Stimulated activated CD4-positive, alpha-beta T cell treated with anti-CD3 and anti-CD28 coated beads, Interleukin-1b, Interleukin-23, amount 100 ng/mL, for 4 hours (primary cell): Measurements from ENCODE around the gene EPHB2.

Experiments
- DNase-seq, 2 donors: peaks; one replicate each; pipeline ENCODE4 v3.0.0-alpha.2; 2020; ENCODE audit warnings: low read depth in 2 of 2

The EPHB2 gene

GRCh38 chr1:22880174-22880601, 169.5 kb downstream of the EPHB2 start:
- no peak for DNase-seq

DNA sequence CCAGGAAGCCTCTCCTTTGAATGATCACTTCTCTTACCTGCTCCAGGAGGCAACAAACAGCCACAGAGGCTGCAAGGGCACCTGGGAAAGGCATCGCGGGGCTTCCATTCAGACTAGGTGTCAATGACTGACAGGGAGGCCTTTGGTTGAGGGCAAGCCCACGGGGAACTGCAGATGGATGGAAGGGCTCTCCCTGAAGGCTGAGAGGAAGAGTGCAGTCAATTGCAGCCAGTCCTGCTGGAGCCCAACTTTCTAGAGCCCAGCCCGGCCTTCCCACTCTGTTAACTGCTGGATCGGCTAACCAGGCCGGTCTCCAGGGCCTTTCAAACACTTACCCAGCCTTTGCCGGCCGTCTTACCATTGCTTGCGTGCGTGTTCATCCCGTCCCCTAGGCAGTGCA, 172.8 kb downstream of the EPHB2 start:
- no peak for DNase-seq

- DNase-seq, result no peak
These were observed 174.3 kb downstream of the EPHB2 start for GRCh38 chr1:22884806-22885530.

- DNase-seq, result no peak
These were observed 175.6 kb downstream of the EPHB2 start for GRCh38 chr1:22886211-22886610.

GRCh38 chr1:22887491-22887890, 176.9 kb downstream of the EPHB2 start:
- no peak for DNase-seq

DNA sequence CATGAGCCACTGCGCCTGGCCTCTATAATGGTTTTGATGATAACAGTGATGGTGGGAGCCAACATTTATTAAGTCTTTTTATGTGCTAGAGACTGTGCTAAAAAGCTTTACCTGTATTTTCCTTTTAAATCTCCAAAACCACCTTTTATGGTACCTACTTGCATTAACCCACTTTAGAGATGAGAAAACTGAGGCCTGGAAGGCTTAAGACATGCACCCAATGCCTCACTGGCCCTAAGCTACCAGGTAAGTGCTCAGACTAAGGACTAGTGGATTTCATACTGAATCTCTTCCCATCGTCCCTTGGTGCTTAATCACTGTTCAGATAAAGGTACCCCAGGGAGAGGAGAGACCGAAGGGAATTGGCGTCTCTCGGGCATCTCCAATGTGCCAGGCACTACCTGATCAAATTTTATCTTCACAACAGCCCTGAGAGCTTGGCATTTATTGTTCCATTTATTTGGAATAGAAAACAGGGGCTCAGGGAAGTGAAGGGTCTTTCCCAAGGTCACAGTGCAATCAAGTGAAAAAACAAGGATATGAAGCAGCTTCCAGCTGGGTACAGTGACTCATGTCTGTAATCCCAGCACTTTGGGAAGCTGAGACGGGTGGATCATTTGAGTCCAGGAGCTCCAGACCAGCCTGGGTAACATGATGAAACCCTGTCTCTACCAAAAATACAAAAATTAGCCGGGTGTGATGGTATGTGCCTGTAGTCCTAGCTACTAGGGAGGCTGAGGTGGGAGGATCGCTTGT, 177.9 kb downstream of the EPHB2 start:
- DNase-seq, result no peak

DNA sequence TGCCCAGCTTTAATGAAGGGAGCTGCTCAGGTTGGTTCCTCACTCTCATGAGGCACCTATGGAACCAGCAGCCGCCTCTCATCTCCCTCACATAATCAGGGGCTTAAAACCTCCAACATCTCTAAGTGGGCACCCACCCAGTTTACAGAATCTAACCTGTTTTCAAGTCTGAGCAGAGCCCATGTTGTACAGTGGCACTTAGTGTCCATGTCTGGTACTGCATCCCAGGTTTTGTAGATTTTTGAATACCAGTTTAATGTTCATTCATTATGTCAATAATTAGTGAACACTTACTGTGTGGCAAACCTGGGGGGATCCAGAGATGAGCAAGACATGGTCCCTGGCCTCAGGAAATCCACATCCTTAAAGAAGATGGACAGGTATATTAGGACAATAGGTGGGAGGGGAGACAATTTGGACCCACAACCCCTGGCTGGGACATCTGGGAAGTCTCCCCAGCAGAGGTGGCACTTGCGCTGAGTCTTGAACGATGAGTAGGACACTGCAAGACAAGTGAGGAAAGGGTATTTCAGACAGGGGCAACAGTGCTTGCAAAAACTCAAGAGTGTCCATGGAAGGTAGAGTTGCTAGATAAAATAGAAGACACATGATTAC, 178.7 kb downstream of the EPHB2 start:
- no peak for DNase-seq

GRCh38 chr1:22892789-22893188, 182.2 kb downstream of the EPHB2 start:
- DNase-seq, result no peak

DNA sequence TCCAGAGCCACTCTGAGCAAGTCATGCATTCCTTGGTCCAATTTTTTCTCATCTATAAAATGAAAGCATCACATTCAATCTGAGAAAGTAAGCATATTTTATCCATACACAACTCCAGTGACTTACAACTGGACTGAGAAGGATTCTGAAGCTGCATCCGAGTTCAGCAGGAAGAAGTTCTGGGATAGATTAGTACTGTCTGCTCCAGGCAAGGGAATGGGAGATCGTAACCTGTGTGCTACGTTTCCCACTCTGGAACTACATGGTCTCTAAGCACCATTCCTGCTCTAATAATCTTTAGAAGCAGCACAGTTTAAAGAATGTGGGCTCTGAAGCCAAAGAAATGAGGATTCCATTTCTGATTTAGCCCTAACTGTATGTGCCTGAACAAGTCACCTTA, 182.7 kb downstream of the EPHB2 start:
- no peak for DNase-seq

DNA sequence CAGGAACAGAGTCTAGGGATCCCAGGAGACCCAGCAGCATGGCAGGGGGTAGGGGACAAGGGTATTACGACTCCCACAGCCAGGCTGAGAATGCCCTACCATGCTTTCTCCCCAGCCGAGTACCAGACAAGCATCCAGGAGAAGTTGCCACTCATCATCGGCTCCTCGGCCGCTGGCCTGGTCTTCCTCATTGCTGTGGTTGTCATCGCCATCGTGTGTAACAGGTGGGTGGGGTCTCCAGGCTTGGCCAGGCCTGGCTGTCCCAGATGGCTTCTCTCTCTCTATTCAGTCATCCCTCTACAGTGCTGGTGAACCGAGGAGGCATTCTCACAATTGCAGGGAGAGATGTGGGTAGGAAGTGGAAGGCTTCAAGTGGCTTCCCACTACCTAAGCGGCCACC, 184.7 kb downstream of the EPHB2 start:
- no peak for DNase-seq

DNA sequence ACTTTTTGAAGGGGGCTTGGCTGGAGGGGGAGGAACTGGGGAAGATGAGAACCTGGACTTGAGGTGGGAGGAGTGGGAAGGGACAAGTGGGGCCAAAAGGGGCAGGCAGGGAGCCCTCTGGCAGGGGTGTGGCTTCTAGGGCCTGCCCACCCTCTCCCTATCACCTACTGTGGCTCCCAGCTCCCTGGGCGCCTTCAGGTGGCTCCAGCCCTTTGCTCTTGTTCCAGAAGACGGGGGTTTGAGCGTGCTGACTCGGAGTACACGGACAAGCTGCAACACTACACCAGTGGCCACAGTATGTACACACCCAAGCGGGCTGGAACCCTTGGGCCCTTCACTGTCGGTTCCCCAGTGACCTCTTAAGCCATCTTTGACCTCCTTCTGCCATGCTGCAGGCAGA, 185.5 kb downstream of the EPHB2 start:
- DNase-seq, result no peak

DNA sequence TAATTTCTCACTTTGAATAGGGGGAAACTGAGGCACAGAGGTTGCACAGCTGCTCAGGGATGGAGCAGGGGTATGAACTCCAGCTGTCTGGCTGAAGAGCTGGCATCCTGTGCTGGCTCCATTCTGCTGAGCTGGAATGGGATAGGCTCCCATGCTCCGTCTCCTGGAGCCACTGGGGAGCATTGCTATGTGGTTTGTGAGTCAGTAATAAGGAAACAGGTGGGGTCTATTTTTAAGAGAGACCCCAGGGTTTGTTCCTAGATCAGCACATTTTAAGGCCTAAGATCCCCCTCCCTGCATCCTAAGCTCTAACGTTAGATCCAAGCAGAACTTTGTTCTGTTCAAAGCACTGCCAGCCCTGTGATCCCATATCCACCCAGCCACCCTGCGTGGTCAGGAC, 189.8 kb downstream of the EPHB2 start:
- no peak for DNase-seq

- no peak for DNase-seq
These were observed 192.5 kb downstream of the EPHB2 start for GRCh38 chr1:22903113-22903512.

GRCh38 chr1:22906968-22907367, 196.3 kb downstream of the EPHB2 start:
- DNase-seq, result no peak

DNA sequence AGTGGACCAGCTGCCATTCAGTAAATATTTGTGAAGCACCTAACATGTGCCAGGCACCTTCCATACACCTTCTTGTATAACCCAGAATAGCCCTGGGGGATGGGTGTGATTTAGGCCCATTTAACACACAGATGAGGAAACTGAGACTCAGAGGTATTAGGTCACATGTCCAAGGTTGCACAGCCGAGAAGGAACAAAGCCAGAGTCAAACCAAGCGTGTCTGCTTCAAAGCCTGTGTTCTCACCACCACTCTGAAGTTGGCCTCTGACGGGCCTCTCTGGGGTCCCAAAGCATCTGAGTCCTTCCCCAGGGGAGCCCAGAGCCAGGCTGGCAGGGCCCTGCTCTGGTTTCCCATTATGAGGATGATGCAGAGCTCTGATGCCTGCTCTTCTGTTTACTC, 196.9 kb downstream of the EPHB2 start:
- DNase-seq, result no peak

DNA sequence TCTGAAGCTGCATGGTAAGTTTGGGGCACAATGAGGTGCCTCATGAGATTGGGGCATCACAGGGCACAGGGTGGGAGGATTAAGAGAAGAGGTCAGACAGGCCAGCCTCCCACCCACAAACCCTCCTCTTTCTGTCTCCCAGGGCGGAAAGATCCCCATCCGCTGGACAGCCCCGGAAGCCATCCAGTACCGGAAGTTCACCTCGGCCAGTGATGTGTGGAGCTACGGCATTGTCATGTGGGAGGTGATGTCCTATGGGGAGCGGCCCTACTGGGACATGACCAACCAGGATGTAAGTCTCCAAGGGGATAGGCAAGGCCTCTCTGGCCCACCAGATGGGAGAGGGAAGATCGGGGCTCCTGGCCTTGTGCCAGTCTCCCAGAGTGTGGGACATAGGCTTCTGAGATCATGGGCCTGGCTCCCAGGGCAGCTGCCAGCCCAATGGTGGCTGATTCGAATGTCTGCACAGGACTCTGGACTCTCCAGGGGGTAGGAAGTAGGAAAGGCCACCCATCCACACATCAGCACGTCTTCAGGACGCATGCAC, 198.3 kb downstream of the EPHB2 start:
- no peak for DNase-seq

DNA sequence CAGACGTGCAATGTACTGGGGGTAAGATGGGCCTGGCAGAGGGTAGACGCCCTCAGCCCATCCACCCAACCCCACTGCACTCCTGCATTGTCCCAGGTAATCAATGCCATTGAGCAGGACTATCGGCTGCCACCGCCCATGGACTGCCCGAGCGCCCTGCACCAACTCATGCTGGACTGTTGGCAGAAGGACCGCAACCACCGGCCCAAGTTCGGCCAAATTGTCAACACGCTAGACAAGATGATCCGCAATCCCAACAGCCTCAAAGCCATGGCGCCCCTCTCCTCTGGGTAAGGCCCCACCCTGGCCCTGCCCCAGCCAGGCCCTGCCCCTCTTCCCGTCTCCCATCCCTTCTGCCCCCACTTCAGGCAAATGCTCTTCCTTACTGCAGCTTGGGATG, 199.6 kb downstream of the EPHB2 start:
- DNase-seq, result no peak

GRCh38 chr1:22910986-22911651, 200.5 kb downstream of the EPHB2 start:
- no peak for DNase-seq

GRCh38 chr1:22912311-22912710, 201.7 kb downstream of the EPHB2 start:
- DNase-seq, result no peak

DNA sequence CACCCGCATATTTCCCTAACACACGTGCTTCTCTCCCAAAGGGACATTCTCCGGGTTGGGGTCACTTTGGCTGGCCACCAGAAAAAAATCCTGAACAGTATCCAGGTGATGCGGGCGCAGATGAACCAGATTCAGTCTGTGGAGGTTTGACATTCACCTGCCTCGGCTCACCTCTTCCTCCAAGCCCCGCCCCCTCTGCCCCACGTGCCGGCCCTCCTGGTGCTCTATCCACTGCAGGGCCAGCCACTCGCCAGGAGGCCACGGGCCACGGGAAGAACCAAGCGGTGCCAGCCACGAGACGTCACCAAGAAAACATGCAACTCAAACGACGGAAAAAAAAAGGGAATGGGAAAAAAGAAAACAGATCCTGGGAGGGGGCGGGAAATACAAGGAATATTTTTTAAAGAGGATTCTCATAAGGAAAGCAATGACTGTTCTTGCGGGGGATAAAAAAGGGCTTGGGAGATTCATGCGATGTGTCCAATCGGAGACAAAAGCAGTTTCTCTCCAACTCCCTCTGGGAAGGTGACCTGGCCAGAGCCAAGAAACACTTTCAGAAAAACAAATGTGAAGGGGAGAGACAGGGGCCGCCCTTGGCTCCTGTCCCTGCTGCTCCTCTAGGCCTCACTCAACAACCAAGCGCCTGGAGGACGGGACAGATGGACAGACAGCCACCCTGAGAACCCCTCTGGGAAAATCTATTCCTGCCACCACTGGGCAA, 202.9 kb downstream of the EPHB2 start:
- no peak for DNase-seq

DNA sequence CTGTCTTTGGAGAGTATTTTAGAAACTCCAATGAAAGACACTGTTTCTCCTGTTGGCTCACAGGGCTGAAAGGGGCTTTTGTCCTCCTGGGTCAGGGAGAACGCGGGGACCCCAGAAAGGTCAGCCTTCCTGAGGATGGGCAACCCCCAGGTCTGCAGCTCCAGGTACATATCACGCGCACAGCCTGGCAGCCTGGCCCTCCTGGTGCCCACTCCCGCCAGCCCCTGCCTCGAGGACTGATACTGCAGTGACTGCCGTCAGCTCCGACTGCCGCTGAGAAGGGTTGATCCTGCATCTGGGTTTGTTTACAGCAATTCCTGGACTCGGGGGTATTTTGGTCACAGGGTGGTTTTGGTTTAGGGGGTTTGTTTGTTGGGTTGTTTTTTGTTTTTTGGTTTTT, 203.5 kb downstream of the EPHB2 start:
- no peak for DNase-seq
